HL-60 (cell line): ENCODE measurements around the gene SSMEM1.
"Not testable (repeated sequence)": the region's sequence is repeated elsewhere in the genome, so short reads cannot be mapped to it uniquely, and the experiment has no call there.

Experiments
- DNase-seq, 2 experiments: peaks; one replicate each; pipeline ENCODE4 v3.0.0-alpha.2; 2010 to 2020; ENCODE audit warnings: low read depth in 1 of 2, low spot score in 1 of 2
- H3K27ac ChIP-seq: fragments of 250-450 bp; sonication (Bioruptor Pico); replicated peaks from 2 replicates; pipeline ENCODE4 v1.5.1; 2020; ENCODE audit warnings: mild to moderate bottlenecking, moderate library complexity
- H3K27me3 ChIP-seq: fragments of 250-450 bp; sonication (Bioruptor Pico); 2 replicates; pipeline ENCODE4 v1.5.1; 2021; ENCODE audit warnings: mild to moderate bottlenecking, moderate library complexity; ENCODE audit not compliant: insufficient read depth, poor library complexity, severe bottlenecking
- H3K4me3 ChIP-seq: replicated peaks from 2 replicates; pipeline ENCODE4 v1.5.1; 2011; ENCODE audit warnings: mild to moderate bottlenecking, control low read depth, low read length; ENCODE audit not compliant: insufficient read depth
- CTCF ChIP-seq: IDR thresholded peaks from one replicate; pipeline ENCODE4 v1.5.1; 2011; ENCODE audit warnings: low read length, control low read depth, inconsistent platforms; ENCODE audit not compliant: insufficient read depth
- GABPA ChIP-seq: IDR thresholded peaks from 2 replicates; pipeline ENCODE4 v1.6.1; 2012; ENCODE audit warnings: low read depth
- POLR2AphosphoS5 ChIP-seq: IDR thresholded peaks from 2 replicates; pipeline ENCODE4 v1.6.1; 2012; ENCODE audit warnings: low read depth
- REST ChIP-seq: IDR thresholded peaks from 2 replicates; pipeline ENCODE4 v1.6.1; 2012; ENCODE audit warnings: low read depth; ENCODE audit not compliant: insufficient replicate concordance
- SPI1 ChIP-seq: IDR thresholded peaks from 2 replicates; pipeline ENCODE4 v1.6.1; 2012; ENCODE audit warnings: low read depth, mild to moderate bottlenecking, borderline replicate concordance

The SSMEM1 gene

DNA sequence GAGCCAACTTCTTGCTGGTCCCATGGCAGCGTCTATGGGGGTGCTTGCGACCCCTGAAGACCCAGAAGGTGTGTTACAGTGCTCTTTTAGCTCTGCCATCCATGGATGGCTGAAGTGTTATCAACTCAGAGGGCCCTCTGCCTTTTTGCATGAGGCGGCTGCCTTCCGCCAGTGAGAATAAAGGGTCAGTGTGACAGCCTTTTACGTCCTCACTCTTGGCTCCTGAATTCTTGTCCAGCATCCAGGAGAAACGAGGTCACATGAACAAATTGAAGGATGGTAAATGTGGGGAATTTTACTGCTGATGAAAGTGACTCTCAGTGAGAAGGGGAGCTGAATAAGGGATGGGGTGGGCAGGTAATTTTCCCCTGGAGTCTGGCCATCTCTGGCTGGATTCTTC is 24.1 kb downstream of the SSMEM1 start:
- Histone ChIP-seq H3K27me3 (no peaks in the 10 kb centered on the region), H3K4me3 (no peak overlapping the region), H3K27ac (no peak overlapping the region)
- TF ChIP-seq REST (no peak), GABPA (no peak)
- no peak for DNase-seq

DNA sequence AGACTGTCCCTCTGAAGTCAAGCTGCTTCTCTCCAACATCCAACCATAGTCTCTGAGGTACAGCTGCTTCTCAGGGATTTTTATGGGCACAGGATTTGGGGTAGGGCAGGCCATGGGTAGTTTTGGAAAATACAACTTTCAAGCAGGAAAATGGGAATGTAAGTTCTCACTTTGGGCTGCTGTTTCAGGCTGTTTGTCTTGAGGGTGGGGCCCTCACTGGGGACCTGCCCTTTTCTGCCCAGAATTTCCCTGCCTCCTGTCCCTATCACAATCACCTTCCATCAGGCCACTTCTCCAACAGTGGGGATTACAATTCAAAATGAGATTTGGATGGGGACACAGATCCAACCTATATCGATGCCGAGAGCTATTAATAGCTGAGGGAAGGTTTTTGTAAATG is 24.5 kb downstream of the SSMEM1 start:
- H3K27me3 ChIP-seq, result no peaks in the 10 kb centered on the region
- H3K4me3 ChIP-seq, result no peak overlapping the region
- H3K27ac ChIP-seq, result no peak overlapping the region
- no peak for TF ChIP-seq CTCF
- TF ChIP-seq SPI1, result no peak
- TF ChIP-seq POLR2AphosphoS5, result no peak
- TF ChIP-seq REST, result no peak
- no peak for DNase-seq

- no peak overlapping the region for H3K27ac ChIP-seq
- no peak for TF ChIP-seq POLR2AphosphoS5
- no peak for TF ChIP-seq REST
- TF ChIP-seq GABPA, result no peak
- no peak for TF ChIP-seq CTCF
- TF ChIP-seq SPI1, result no peak
- H3K27me3 ChIP-seq, result no peaks in the 10 kb centered on the region
- no peak for DNase-seq
- H3K4me3 ChIP-seq, result no peak overlapping the region
Measured at GRCh38 chr7:130234078-130234477, 26.4 kb downstream of the SSMEM1 start.

DNA sequence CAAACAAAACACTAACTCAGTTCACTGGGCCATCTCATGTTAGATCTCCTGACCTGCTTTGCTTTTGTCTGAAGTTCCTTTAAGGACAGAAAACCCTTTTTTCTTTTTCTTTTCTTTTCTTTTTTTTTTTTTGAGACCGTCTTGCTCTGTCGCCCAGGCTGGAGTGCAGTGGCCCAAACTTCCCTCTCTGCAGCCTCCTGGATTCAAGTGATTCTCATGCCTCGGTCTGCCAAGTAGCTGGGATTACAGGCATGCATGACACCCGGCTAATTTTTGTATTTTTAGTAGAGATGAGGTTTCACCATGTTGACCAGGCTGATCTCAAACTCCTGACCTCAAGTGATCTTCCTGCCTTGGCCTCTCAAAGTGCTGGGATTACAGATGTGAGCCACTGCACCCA is 28.7 kb downstream of the SSMEM1 start:
- not testable (repeated sequence) for H3K4me3 ChIP-seq, DNase-seq, H3K27ac ChIP-seq, H3K27me3 ChIP-seq
